ENCODE data around the gene DXO. TPM values are rescaled to one million over a fixed set of nuclear protein-coding genes. Genes with fewer than 3 reads are reported as not detected.

DXO gene
- total and polyA plus RNA-seq, 2 of the 13 experiments (the other 11 are each of a cell fraction or from before 2014, with no cell fraction given) = 18.6 to 26.2 TPM

DNA sequence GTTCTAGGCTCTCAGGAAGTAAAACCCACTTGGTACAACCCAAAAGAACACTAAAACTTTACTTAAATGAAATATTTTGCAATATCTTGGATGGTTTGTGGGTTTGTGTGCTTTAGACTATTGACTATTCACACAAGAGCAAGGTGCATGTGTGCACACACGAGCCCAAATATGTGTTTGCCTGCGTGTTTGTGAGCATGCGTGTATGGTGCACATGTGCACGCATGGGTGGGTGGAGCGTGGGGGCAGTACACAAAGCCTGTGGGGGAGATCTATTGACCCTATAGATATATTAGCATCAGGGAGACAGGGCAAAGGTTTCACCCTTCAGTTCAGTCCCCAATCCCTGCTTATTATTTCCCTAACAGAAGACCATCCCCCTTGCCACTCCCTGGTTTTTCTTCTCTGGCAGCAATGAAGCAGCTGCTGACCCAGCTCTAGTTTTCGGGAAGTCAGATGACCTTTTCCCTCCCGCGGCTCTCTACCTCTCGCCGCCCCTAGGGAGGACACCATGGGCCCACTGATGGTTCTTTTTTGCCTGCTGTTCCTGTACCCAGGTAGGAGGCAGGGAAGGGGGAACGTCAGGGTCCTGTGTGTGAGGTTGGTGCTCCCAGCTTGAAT, 44.6 kb downstream of the DXO start, which contains the start of gene C2 (continued):
- TF ChIP-seq ZNF30 (CRISPR knock-in tag; IDR thresholded peaks at IDR 0.05) = no peak
- 0 out of 2 replicates have a peak, but pooled peaks have one; percentile 19 for TF ChIP-seq FIP1L1 (IDR thresholded peaks at IDR 0.05; ENCODE audit: borderline replicate concordance, insufficient read depth, low read depth, low read length)
- TF ChIP-seq NFIB (CRISPR knock-in tag; IDR thresholded peaks at IDR 0.05; ENCODE audit: borderline replicate concordance) = no peak
- no peak for TF ChIP-seq U2AF1 (optimal IDR thresholded peaks at IDR 0.05; ENCODE audit: low read depth, low read length)
- TF ChIP-seq GPBP1L1 (CRISPR knock-in tag; IDR thresholded peaks at IDR 0.05) = no peak
- TF ChIP-seq SIX1 (CRISPR knock-in tag; IDR thresholded peaks at IDR 0.05; ENCODE audit: borderline replicate concordance) = peak; percentile 46; the same call in 1 of the 2 replicates
- TF ChIP-seq SAFB2 (CRISPR knock-in tag; IDR thresholded peaks at IDR 0.05; ENCODE audit: borderline replicate concordance, low read depth) = peak; percentile 67; the same call in 1 of the 2 replicates
- TF ChIP-seq, protein P1, sequence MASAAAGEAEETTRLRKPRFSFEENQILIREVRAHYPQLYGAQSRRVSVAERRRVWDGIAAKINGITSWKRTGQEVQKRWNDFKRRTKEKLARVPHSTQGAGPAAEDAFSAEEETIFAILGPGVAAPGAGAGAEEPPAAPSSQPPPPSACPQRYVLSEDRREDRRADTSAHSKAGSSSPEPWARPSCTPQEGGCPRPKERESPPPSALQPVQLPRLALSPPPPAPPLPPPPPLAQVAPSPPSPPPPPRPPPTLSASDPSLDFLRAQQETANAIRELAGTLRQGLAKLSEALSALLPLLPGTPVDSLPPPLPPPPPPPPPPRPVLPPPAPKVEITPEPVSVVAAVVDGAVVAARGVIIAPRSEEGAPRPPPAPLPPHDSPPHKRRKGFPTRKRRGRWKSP (CRISPR knock-in tag; IDR thresholded peaks at IDR 0.05) = peak; percentile 86
- TF ChIP-seq ZNF629 (CRISPR knock-in tag; conservative IDR thresholded peaks at IDR 0.05) = peak; percentile 80
- TF ChIP-seq ZNF24 (IDR thresholded peaks at IDR 0.05) = peak; percentile 31; the same call in 1 of the 2 replicates
- TF ChIP-seq ZNF251 (CRISPR knock-in tag; IDR thresholded peaks at IDR 0.05) = no peak
- TF ChIP-seq ZNF704 (CRISPR knock-in tag; IDR thresholded peaks at IDR 0.05; ENCODE audit: borderline replicate concordance) = no peak
- TF ChIP-seq PRPF4 (IDR thresholded peaks at IDR 0.05; ENCODE audit: low read depth, low read length, poor library complexity, severe bottlenecking) = no peak
- TF ChIP-seq LCORL (IDR thresholded peaks at IDR 0.05) = peak; percentile 95
- peak; percentile 96 for TF ChIP-seq LCORL (CRISPR knock-in tag; IDR thresholded peaks at IDR 0.05)
- TF ChIP-seq NCOA2 (CRISPR knock-in tag; IDR thresholded peaks at IDR 0.05) = peak; percentile 93
- TF ChIP-seq TOE1 (CRISPR knock-in tag; IDR thresholded peaks at IDR 0.05) = no peak
- no peak for TF ChIP-seq ZNF333 (CRISPR knock-in tag; IDR thresholded peaks at IDR 0.05; ENCODE audit: borderline replicate concordance)
- no peak for TF ChIP-seq ZFAT (CRISPR knock-in tag; conservative IDR thresholded peaks at IDR 0.05)
- peak in 1 of 2 experiments; percentile 86; a peak in 2 of 4 replicates for TF ChIP-seq ATF4 (CRISPR knock-in tag; IDR thresholded peaks at IDR 0.05)
- peak; percentile 29; the same call in 1 of the 2 replicates for TF ChIP-seq CREB1 (IDR thresholded peaks at IDR 0.05)
- peak; percentile 75 for TF ChIP-seq CREB1 (CRISPR knock-in tag; IDR thresholded peaks at IDR 0.05)
- TF ChIP-seq SRF (IDR thresholded peaks at IDR 0.05; ENCODE audit: low read depth, low read length) = peak; percentile 79
- peak; percentile 16; the same call in 1 of the 2 replicates for TF ChIP-seq ESRRA (CRISPR knock-in tag; IDR thresholded peaks at IDR 0.05; ENCODE audit: low read depth)
- TF ChIP-seq NFKBIZ (CRISPR knock-in tag; IDR thresholded peaks at IDR 0.05) = peak; percentile 23
- TF ChIP-seq MAFF (IDR thresholded peaks at IDR 0.05; ENCODE audit: low read depth, low read length) = no peak
- peak; percentile 79 for TF ChIP-seq ATF1 (CRISPR knock-in tag; IDR thresholded peaks at IDR 0.05)
- peak; percentile 48 to 88; a peak in 3 of 4 replicates for TF ChIP-seq NR2F1 (CRISPR knock-in tag; IDR thresholded peaks at IDR 0.05)

Data from HepG2 (cell line).